Measurements from ENCODE around the gene VMAC.
"Not testable (repeated sequence)": the region's sequence is repeated elsewhere in the genome, so short reads cannot be mapped to it uniquely, and the experiment has no call there.

The VMAC gene

GRCh38 chr19:5904352-5905113, at the start of gene VMAC:
TSS of gene VMAC (plus strand) at chr19:5904872. CDS start at chr19:5904891, 19 bp downstream.
- H3K27me3 ChIP-seq (ENCODE audit: insufficient read depth, low read depth), result no peaks in the 10 kb centered on the region
- peak within 1 kb of the TSS; percentile 60 for H3K4me2 ChIP-seq
- peaks cover 40% of the 10 kb centered on the region for H3K79me2 ChIP-seq (ENCODE audit: insufficient read depth, low read depth)
- H2AFZ ChIP-seq (ENCODE audit: low read depth), result peak within 1 kb of the TSS; percentile 77
- H3K27ac ChIP-seq, result peak within 1 kb of the TSS; percentile 83
- TF ChIP-seq CTCF (conservative IDR thresholded peaks at IDR 0.05; ENCODE audit: low read depth, low read length), result no peak
- H3K9ac ChIP-seq, result peak within 1 kb of the TSS; percentile 97
- no peaks in the 10 kb centered on the region for H3K36me3 ChIP-seq (ENCODE audit: insufficient read depth)
- H3K4me3 ChIP-seq (IDR thresholded peaks at IDR 0.05; ENCODE audit: insufficient read depth, low read depth, low read length), result no peak within 1 kb of the TSS
- no peaks in the 10 kb centered on the region; the same call in 1 of the 2 replicates for H4K20me1 ChIP-seq (ENCODE audit: insufficient read depth)
- peaks cover 9% of the 10 kb centered on the region for H3K4me1 ChIP-seq (ENCODE audit: low read depth, poor library complexity, severe bottlenecking)

- H3K79me2 ChIP-seq (ENCODE audit: insufficient read depth, low read depth); H3K9ac ChIP-seq; H3K4me3 ChIP-seq (IDR thresholded peaks at IDR 0.05; ENCODE audit: insufficient read depth, low read depth, low read length); H2AFZ ChIP-seq (ENCODE audit: low read depth); H3K27ac ChIP-seq; H3K4me2 ChIP-seq; H3K36me3 ChIP-seq (ENCODE audit: insufficient read depth); H3K4me1 ChIP-seq (ENCODE audit: low read depth, poor library complexity, severe bottlenecking); H4K20me1 ChIP-seq (ENCODE audit: insufficient read depth): not testable (repeated sequence)
- H3K27me3 ChIP-seq (ENCODE audit: insufficient read depth, low read depth), result peaks cover 67% of the 10 kb centered on the region
Measured at GRCh38 chr19:5855151-5855550, 49.5 kb upstream of the VMAC start.

GRCh38 chr19:5857203-5858081, 47.2 kb upstream of the VMAC start:
- Histone ChIP-seq H3K4me1 (ENCODE audit: low read depth, poor library complexity, severe bottlenecking) (no peaks in the 10 kb centered on the region), H3K27me3 (ENCODE audit: insufficient read depth, low read depth) (peaks cover 61% of the 10 kb centered on the region), H3K79me2 (ENCODE audit: insufficient read depth, low read depth) (no peaks in the 10 kb centered on the region), H3K9ac (no peak overlapping the region), H3K4me3 (IDR thresholded peaks at IDR 0.05; ENCODE audit: insufficient read depth, low read depth, low read length) (no peak overlapping the region), H2AFZ (ENCODE audit: low read depth) (no peak overlapping the region), H3K27ac (no peak overlapping the region), H3K36me3 (ENCODE audit: insufficient read depth) (no peaks in the 10 kb centered on the region), H3K4me2 (no peak overlapping the region), H4K20me1 (ENCODE audit: insufficient read depth) (no peaks in the 10 kb centered on the region)
- TF ChIP-seq CTCF (conservative IDR thresholded peaks at IDR 0.05; ENCODE audit: low read depth, low read length), result no peak

GRCh38 chr19:5863030-5863665, 41.5 kb upstream of the VMAC start:
- Histone ChIP-seq H3K9ac (no peak overlapping the region), H3K4me1 (ENCODE audit: low read depth, poor library complexity, severe bottlenecking) (no peaks in the 10 kb centered on the region), H3K79me2 (ENCODE audit: insufficient read depth, low read depth) (no peaks in the 10 kb centered on the region), H3K27me3 (ENCODE audit: insufficient read depth, low read depth) (peaks cover 23% of the 10 kb centered on the region; the same call in 1 of the 2 replicates), H4K20me1 (ENCODE audit: insufficient read depth) (no peaks in the 10 kb centered on the region), H2AFZ (ENCODE audit: low read depth) (no peak overlapping the region), H3K4me2 (no peak overlapping the region), H3K36me3 (ENCODE audit: insufficient read depth) (no peaks in the 10 kb centered on the region), H3K27ac (no peak overlapping the region), H3K4me3 (IDR thresholded peaks at IDR 0.05; ENCODE audit: insufficient read depth, low read depth, low read length) (no peak overlapping the region)
- no peak for TF ChIP-seq CTCF (conservative IDR thresholded peaks at IDR 0.05; ENCODE audit: low read depth, low read length)
